HCT116 (cell line): ENCODE data around the gene MRPL36. TPM values are rescaled to one million over a fixed set of nuclear protein-coding genes. Genes with fewer than 3 reads are reported as not detected.

ENCODE experiments used
- ATAC-seq: fragments of 200-7000 bp; cut with Tn5 transposase; 2 replicates; pipeline ENCODE4 v1.9.1; 2020; ENCODE audit warnings: mild to moderate bottlenecking, moderate library complexity
- BruUV-seq: library from RNA; stranded (reverse); fragments of 400-500 nt; replicated peaks from 2 replicates; lab custom pipeline; 2021; lab: Mats Ljungman, UMichigan
- CTCF ChIA-PET: fragments of 300-600 bp; sonication (Branson Sonifier 250); formaldehyde crosslinking; loops from one replicate; lab custom pipeline; 2021; ENCODE audit warnings: antibody characterized with exemption; lab: Charles Lee
- POLR2A ChIA-PET: fragments of 300-600, 350-600 bp; sonication (Branson Sonifier 250); formaldehyde crosslinking; loops from one replicate; lab custom pipeline; 2021; ENCODE audit warnings: antibody characterized with exemption; lab: Charles Lee
- RAD21 ChIA-PET, 2 experiments: fragments of 300-600 bp; sonication (Branson Sonifier 250); formaldehyde crosslinking; loops; one replicate each; lab custom pipeline; 2023; ENCODE audit warnings: low total read pairs in 2 of 2; ENCODE audit not compliant: uncharacterized antibody in 2 of 2, unreplicated experiment in 2 of 2, low non-redundant PET in 1 of 2; lab: Charles Lee
- DNase-seq: peaks from one replicate; pipeline ENCODE4 v3.0.0-alpha.2; 2010; ENCODE audit warnings: low read depth, low spot score
- H2AFZ ChIP-seq: fragments of 200-600 bp; shearing (Covaris generic), sonication (generic); 2 replicates; pipeline ENCODE4 v1.6.1; 2017; ENCODE audit warnings: low read depth, mixed run types, mixed read lengths, antibody characterized with exemption, low read length; ENCODE audit not compliant: poor library complexity, severe bottlenecking
- H3K27ac ChIP-seq: 2 replicates; pipeline ENCODE4 v1.5.1; 2012; ENCODE audit warnings: low read depth, low read length
- H3K27me3 ChIP-seq: fragments of 200-600 bp; sonication (generic); 2 replicates; pipeline ENCODE4 v1.6.1; 2016; ENCODE audit warnings: mixed run types, low read length, mixed read lengths; ENCODE audit not compliant: insufficient read depth
- H3K36me3 ChIP-seq, 2 experiments: fragments of 200-500 bp in 1 of 2; fragments of 200-600 bp in 1 of 2; sonication (Bioruptor generic) in 1 of 2; sonication (generic) in 1 of 2; 2 replicates each; pipeline versions ENCODE4 v1.5.1 to v1.6.1; 2014 to 2016; ENCODE audit warnings: low read length in 2 of 2, inconsistent platforms in 1 of 2, mixed read lengths in 1 of 2, mixed run types in 1 of 2; ENCODE audit not compliant: insufficient read depth in 2 of 2, control insufficient read depth in 1 of 2
- H3K4me1 ChIP-seq, 2 experiments: fragments of 200-600 bp in 1 of 2; sonication (generic) in 1 of 2; 2 replicates each; pipeline versions ENCODE4 v1.5.1 to v1.6.1; 2012 to 2017; ENCODE audit warnings: low read length in 2 of 2, inconsistent platforms in 1 of 2, mild to moderate bottlenecking in 1 of 2, mixed read lengths in 1 of 2, mixed run types in 1 of 2, moderate library complexity in 1 of 2; ENCODE audit not compliant: insufficient read depth in 2 of 2, control insufficient read depth in 1 of 2
- H3K4me2 ChIP-seq: fragments of 200-600 bp; sonication (generic); 2 replicates; pipeline ENCODE4 v1.6.1; 2017; ENCODE audit warnings: mixed run types, low read length, mixed read lengths
- H3K4me3 ChIP-seq, 2 experiments: fragments of 200-600 bp in 1 of 2; sonication (generic) in 1 of 2; replicated peaks in 1 of 2; 2 replicates each; pipeline ENCODE4 v1.5.1; 2011 to 2016; ENCODE audit warnings: low read length in 2 of 2, control low read depth in 1 of 2, low read depth in 1 of 2, mild to moderate bottlenecking in 1 of 2, mixed read lengths in 1 of 2, mixed run types in 1 of 2
- H3K79me2 ChIP-seq: fragments of 200-600 bp; sonication (generic); 2 replicates; pipeline ENCODE4 v1.6.1; 2017; ENCODE audit warnings: mild to moderate bottlenecking, mixed run types, low read length, moderate library complexity, mixed read lengths; ENCODE audit not compliant: insufficient read depth
- H3K9ac ChIP-seq: fragments of 200-600 bp; sonication (generic); 2 replicates; pipeline ENCODE4 v1.6.1; 2016; ENCODE audit warnings: low read length, mixed read lengths
- H3K9me2 ChIP-seq: fragments of 200-600 bp; sonication (generic), shearing (Covaris generic); 2 replicates; pipeline ENCODE4 v1.6.1; 2017; ENCODE audit warnings: mixed run types, mild to moderate bottlenecking, moderate library complexity; ENCODE audit not compliant: insufficient read depth
- H3K9me3 ChIP-seq, 2 experiments: fragments of 200-500 bp in 1 of 2; fragments of 200-600 bp in 1 of 2; sonication (Bioruptor generic) in 1 of 2; sonication (generic) in 1 of 2; 2 replicates each; pipeline ENCODE4 v1.6.1; 2014 to 2017; ENCODE audit warnings: low read length in 2 of 2, mixed read lengths in 2 of 2, inconsistent platforms in 1 of 2, low read depth in 1 of 2, mild to moderate bottlenecking in 1 of 2, mixed run types in 1 of 2, moderate library complexity in 1 of 2; ENCODE audit not compliant: control insufficient read depth in 1 of 2, insufficient read depth in 1 of 2
- H4K20me1 ChIP-seq: fragments of 200-600 bp; sonication (generic), shearing (Covaris generic); 2 replicates; pipeline ENCODE4 v1.6.1; 2017; ENCODE audit warnings: mixed run types, mild to moderate bottlenecking, moderate library complexity; ENCODE audit not compliant: insufficient read depth
- EGR1 ChIP-seq: IDR thresholded peaks from 2 replicates; pipeline ENCODE4 v1.6.1; 2012; ENCODE audit warnings: low read depth
- ELF1 ChIP-seq: IDR thresholded peaks from 2 replicates; pipeline ENCODE4 v1.6.1; 2012; ENCODE audit warnings: low read depth, borderline replicate concordance
- EZH2 ChIP-seq: fragments of 200-600 bp; sonication (generic); IDR thresholded peaks from 2 replicates; pipeline ENCODE4 v1.6.1; 2017; ENCODE audit warnings: antibody characterized with exemption, mixed run types
- JUND ChIP-seq: IDR thresholded peaks from 2 replicates; pipeline ENCODE4 v1.6.1; 2012
- POLR2AphosphoS5 ChIP-seq: IDR thresholded peaks from 2 replicates; pipeline ENCODE4 v1.6.1; 2011; ENCODE audit warnings: mild to moderate bottlenecking, low read depth, low read length, moderate library complexity
- SIN3A ChIP-seq: IDR thresholded peaks from 2 replicates; pipeline ENCODE4 v1.6.1; 2012; ENCODE audit warnings: low read depth
- SP1 ChIP-seq: IDR thresholded peaks from 2 replicates; pipeline ENCODE4 v1.6.1; 2012; ENCODE audit warnings: low read depth
- YY1 ChIP-seq: IDR thresholded peaks from 2 replicates; pipeline ENCODE4 v1.6.1; 2011; ENCODE audit warnings: low read length, low read depth, moderate library complexity, mild to moderate bottlenecking; ENCODE audit not compliant: insufficient replicate concordance; ENCODE audit errors: extremely low read depth
- intact Hi-C: fragments of 100-400 bp; cut with micrococcal nuclease; formaldehyde crosslinking; loops from 2 replicates; pipeline ENCODE4 v1.10.0; 2022
- total RNA-seq: library from RNA; stranded (reverse); gene quantifications from one replicate; pipeline ENCODE4 v1.2.1, GENCODE V29; 2021; ENCODE audit not compliant: unreplicated experiment
- TF ChIP-seq, protein P1 (sequence below): IDR thresholded peaks from 2 replicates; pipeline ENCODE4 v1.6.1; 2012
- TF ChIP-seq, protein P2 (sequence below): IDR thresholded peaks from 2 replicates; pipeline ENCODE4 v1.6.1; 2011; ENCODE audit warnings: mild to moderate bottlenecking, low read length, moderate library complexity; ENCODE audit not compliant: insufficient replicate concordance; ENCODE audit errors: extremely low read depth
- TF ChIP-seq, protein P3 (sequence below), 3 experiments: fragments of 200-600 bp in 1 of 3; sonication (generic) in 1 of 3; IDR thresholded peaks in 2 of 3; conservative IDR thresholded peaks in 1 of 3; 2 replicates each; pipeline ENCODE4 v1.5.1; 2012 to 2017; ENCODE audit warnings: low read depth in 2 of 3, low read length in 2 of 3, antibody characterized with exemption in 1 of 3, borderline replicate concordance in 1 of 3, control low read depth in 1 of 3, mild to moderate bottlenecking in 1 of 3, mixed read lengths in 1 of 3, mixed run types in 1 of 3, moderate library complexity in 1 of 3; ENCODE audit not compliant: insufficient read depth in 1 of 3

MRPL36 gene
- total RNA-seq, 1 experiment from 2014 or later: 71.9 TPM

DNA sequence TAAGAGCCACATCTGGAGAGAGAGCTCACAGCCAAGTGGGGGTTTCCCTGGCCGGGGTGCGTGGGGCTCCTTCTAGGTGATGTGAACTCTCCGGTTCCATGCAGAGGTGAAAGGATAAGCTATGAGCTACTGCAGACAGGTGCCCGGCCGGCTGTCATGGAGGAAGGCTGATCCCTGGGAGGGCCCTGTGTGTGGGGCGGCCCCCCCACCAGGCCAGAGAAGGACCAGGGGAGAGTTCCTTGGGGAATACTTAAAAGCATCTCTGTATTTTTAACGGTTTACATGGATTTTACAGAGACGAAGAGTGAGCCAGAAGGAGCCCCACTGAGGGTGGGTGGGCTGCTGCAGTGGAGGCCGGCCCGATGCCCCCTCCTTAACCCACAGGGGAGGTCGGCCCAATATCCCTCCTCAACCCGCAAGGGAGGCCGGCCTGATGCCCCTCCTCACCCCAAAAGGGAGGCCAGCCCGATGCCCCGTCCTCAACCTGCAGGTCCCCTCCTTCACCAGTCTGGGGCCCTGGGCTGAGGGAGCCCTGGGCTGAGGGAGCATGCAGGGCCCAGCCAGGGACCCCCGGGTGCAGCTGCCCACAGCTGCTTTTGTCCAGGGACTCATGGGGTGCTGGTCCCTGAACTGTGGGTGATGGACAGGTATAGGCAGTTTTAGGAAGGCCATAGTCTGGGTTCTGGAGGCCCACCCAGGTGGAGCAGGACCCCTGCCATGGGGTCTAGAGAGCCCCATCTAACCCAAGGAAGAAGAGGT is 31.9 kb downstream of the MRPL36 start:
- CTCF ChIA-PET: no interaction called here
- DNase-seq (no peak), ATAC-seq (no peak)
- no peaks in the 10 kb centered on the region for H4K20me1 ChIP-seq
- H3K27me3 ChIP-seq: peaks cover 7% of the 10 kb centered on the region; the same call in 1 of the 2 replicates
- H3K36me3 ChIP-seq: no peaks in the 10 kb centered on the region
- H3K9ac ChIP-seq: no peak overlapping the region
- RAD21 ChIA-PET: no interaction called here
- H3K9me3 ChIP-seq: no peaks in the 10 kb centered on the region
- POLR2A ChIA-PET: no interaction called here
- no peaks in the 10 kb centered on the region for H3K9me2 ChIP-seq
- no TSS peak for BruUV-seq
- H2AFZ ChIP-seq: no peak overlapping the region
- no peak for TF ChIP-seq SP1
- no peak for TF ChIP-seq EGR1
- TF ChIP-seq, protein P1, sequence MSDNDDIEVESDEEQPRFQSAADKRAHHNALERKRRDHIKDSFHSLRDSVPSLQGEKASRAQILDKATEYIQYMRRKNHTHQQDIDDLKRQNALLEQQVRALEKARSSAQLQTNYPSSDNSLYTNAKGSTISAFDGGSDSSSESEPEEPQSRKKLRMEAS: no peak
- TF ChIP-seq, protein P2, sequence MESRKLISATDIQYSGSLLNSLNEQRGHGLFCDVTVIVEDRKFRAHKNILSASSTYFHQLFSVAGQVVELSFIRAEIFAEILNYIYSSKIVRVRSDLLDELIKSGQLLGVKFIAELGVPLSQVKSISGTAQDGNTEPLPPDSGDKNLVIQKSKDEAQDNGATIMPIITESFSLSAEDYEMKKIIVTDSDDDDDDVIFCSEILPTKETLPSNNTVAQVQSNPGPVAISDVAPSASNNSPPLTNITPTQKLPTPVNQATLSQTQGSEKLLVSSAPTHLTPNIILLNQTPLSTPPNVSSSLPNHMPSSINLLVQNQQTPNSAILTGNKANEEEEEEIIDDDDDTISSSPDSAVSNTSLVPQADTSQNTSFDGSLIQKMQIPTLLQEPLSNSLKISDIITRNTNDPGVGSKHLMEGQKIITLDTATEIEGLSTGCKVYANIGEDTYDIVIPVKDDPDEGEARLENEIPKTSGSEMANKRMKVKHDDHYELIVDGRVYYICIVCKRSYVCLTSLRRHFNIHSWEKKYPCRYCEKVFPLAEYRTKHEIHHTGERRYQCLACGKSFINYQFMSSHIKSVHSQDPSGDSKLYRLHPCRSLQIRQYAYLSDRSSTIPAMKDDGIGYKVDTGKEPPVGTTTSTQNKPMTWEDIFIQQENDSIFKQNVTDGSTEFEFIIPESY: no peak
- H3K27ac ChIP-seq: no peak overlapping the region
- no peaks in the 10 kb centered on the region for H3K79me2 ChIP-seq
- H3K4me1 ChIP-seq: no peaks in the 10 kb centered on the region
- no peak overlapping the region for H3K4me3 ChIP-seq
- no peak overlapping the region for H3K4me2 ChIP-seq
- intact Hi-C loops: no loop called here

DNA sequence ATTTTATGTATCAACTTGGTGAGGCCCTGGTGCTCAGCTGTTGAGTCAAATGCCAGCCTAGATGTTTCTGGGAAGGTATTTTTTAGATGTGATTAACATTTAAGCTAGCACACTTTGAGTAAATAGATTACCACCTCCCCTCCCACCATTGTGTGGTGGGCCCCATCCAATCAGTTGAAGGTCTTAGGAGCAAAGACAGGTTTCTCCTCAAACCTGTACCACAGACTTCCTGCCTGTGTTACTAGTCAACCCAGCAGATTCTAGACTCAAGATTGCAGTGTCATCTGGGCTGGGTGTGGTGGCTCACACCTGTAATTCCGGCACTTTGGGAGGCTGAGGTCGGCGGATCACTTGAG is 33.8 kb downstream of the MRPL36 start:
- RAD21 ChIA-PET: no interaction called here
- Histone ChIP-seq H3K4me3 (no peak overlapping the region), H3K36me3 (no peaks in the 10 kb centered on the region), H3K9me3 (no peaks in the 10 kb centered on the region), H3K79me2 (no peaks in the 10 kb centered on the region), H3K4me1 (no peaks in the 10 kb centered on the region), H3K9ac (no peak overlapping the region), H3K27me3 (0 out of 2 replicates have a peak, but pooled peaks cover 3% of the 10 kb centered on the region), H4K20me1 (no peaks in the 10 kb centered on the region), H2AFZ (no peak overlapping the region), H3K4me2 (no peak overlapping the region), H3K27ac (no peak overlapping the region), H3K9me2 (no peaks in the 10 kb centered on the region)
- POLR2A ChIA-PET: no interaction called here
- DNase-seq (no peak), ATAC-seq (no peak)
- CTCF ChIA-PET: no interaction called here
- BruUV-seq: no TSS peak
- intact Hi-C loops: no loop called here
- TF ChIP-seq ELF1 (no peak), EGR1 (no peak), JUND (no peak), YY1 (no peak), EZH2 (no peak), SIN3A (no peak), POLR2AphosphoS5 (no peak)
- TF ChIP-seq, protein P1: no peak
- TF ChIP-seq, protein P2: no peak
- TF ChIP-seq, protein P3, sequence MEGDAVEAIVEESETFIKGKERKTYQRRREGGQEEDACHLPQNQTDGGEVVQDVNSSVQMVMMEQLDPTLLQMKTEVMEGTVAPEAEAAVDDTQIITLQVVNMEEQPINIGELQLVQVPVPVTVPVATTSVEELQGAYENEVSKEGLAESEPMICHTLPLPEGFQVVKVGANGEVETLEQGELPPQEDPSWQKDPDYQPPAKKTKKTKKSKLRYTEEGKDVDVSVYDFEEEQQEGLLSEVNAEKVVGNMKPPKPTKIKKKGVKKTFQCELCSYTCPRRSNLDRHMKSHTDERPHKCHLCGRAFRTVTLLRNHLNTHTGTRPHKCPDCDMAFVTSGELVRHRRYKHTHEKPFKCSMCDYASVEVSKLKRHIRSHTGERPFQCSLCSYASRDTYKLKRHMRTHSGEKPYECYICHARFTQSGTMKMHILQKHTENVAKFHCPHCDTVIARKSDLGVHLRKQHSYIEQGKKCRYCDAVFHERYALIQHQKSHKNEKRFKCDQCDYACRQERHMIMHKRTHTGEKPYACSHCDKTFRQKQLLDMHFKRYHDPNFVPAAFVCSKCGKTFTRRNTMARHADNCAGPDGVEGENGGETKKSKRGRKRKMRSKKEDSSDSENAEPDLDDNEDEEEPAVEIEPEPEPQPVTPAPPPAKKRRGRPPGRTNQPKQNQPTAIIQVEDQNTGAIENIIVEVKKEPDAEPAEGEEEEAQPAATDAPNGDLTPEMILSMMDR (IDR thresholded peaks at IDR 0.05 in 2 of 3, conservative IDR thresholded peaks at IDR 0.05 in 1 of 3; ENCODE audit: borderline replicate concordance in 1 of 3, insufficient read depth in 1 of 3, low read depth in 2 of 3, low read length in 2 of 3): no peak
